Activated T-cell treated with anti-CD3 and anti-CD28 coated beads, Interleukin-2, amount 50 U/mL, for 1 hour (primary cell): ENCODE results near the gene FNIP2.
"Not testable (repeated sequence)": the region's sequence is repeated elsewhere in the genome, so short reads cannot be mapped to it uniquely, and the experiment has no call there.

ENCODE experiments used
- DNase-seq: peaks from one replicate; pipeline ENCODE4 v3.0.0-alpha.2; 2020

The FNIP2 gene

DNA sequence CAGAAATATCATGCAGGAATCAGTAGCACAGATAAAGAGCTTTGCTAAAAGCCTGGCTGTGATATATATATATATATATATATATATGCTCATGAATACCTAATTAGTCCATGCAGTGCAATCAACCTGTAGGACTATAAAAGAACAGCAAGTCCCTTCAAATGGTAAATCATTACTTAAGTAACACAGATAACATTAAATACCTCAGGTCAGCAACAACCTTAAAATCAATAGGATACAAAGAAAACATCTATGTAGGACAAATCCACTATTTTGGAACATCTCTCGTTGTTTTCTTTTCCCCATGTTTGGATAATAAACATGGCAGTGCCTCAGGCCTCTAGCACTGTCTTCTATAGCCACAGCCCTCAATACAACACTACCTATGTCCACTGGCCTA lies 106.6 kb downstream of the FNIP2 start:
- no peak for DNase-seq

- no peak for DNase-seq
Observed at GRCh38 chr4:158877069-158877468, 108.2 kb downstream of the FNIP2 start.

DNA sequence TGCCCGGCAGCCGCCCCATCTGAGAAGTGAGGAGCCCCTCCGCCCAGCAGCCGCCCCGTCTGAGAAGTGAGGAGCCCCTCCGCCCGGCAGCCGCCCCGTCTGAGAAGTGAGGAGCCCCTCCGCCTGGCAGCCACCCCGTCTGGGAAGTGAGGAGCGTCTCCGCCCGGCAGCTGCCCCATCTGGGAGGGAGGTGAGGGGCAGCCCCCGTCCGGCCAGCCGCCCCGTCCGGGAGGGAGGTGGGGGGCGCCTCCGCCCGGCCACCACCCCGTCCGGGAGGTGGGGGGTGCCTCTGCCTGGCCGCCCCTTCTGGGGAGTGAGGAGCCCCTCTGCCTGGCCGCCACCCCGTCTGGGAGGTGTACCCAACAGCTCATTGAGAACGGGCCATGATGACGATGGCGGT lies 113.3 kb downstream of the FNIP2 start:
- DNase-seq = not testable (repeated sequence)

DNA sequence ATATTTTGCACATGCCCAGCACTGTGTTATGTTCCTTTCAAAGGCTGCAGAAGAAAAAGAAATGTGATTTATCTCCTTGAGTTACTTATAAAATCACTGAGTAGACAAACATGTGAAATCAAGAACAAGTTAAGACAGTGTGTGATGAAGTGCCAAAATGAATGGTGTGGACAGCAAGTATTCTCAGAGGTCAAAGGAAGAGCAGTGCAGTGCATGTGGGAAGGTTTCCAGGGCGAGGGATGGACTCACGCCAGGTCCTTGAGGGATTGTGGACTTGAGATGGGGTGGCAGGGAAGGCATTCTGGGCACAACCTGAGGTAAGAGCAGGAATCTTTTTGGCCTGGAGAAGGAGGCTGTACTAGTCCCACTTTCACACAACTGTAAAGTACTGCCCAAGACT lies 115.5 kb downstream of the FNIP2 start:
- DNase-seq = no peak

GRCh38 chr4:158885564-158885963 lies 116.7 kb downstream of the FNIP2 start:
- DNase-seq = no peak

GRCh38 chr4:158890294-158890693 lies 121.5 kb downstream of the FNIP2 start:
- DNase-seq = no peak

- no peak for DNase-seq
Observed at GRCh38 chr4:158891256-158891655, 122.4 kb downstream of the FNIP2 start.

DNA sequence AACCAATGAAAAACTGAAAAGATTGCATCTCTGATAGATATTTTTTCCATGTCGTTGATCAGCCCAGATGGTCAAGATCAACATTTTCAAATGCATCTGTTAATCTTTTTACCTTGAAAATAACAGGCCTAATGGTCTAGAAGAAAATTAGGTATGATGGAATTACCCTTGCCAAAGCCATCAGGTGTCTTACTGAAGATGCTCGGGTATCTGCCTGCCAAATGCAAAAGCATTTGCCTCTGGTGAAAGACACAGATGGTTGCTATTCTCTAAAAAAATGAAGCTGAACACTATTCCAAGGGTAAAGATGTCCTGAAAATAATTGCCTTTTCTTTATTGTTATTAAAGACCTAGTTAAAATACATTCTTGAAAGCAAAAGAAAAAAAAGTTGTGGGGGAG lies 126.0 kb downstream of the FNIP2 start:
- no peak for DNase-seq

DNA sequence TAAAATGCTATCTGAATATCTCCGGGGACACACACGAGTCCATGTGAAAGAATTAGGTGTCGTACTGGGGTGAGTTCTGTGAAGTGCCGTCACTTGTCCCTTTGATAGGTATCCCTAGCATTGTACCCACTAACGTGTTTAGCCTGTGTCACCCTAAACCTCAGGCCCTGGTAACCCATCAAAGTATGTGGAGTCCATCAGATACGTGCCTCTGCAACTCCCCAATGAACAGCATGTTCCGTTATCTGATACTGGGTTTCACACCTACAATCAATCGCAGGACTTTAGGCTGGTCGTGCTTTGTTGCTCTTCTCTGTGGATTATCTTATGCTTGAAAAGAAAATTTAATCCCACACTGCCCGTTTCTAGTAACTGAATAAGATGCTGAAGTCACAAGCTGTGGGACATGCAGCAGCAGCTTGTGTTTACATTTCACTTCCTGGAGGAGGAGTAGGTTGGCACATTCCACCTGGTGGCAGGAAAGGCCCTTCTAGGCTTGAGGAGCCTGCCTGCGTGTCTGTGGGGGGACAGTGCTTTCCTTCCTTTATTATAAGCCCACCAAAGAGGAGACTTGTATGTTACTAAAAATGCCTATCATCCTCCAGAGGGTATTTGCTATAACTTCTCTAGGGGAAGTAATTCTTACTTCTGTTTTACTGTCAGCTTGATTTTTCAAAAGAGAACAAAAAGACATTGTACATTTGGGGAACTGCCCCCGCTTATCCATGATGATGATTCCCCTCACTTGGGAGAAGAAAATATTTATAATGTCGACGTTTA lies 127.2 kb downstream of the FNIP2 start:
- no peak for DNase-seq

DNA sequence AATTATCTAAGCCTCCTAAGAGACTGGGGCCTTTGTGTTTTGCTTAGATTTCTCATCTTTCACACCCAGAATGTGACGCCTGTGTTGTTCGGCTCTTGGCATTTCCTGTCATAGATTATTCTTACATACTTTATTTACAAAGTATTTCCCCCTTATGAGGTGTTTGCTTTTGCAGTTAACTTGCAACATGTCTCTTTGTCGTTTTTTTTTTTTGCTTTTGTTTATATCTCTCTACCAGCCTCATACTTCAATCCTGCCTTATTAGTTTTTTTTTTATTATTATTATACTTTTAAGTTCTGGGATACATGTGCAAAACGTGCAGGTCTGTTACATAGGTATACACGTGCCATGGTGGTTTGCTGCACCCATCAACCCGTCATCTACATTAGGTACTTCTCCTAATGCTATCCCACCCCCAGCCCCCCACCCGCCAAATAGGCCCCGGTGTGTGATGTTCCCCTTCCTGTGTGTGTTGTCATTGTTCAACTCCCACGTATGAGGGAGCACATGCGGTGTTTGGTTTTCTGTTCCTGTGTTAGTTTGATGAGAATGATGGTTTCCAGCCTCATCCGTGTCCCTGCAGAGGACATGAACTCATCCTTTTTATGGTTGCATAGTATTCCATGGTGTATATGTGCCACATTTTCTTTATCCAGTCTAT lies 127.9 kb downstream of the FNIP2 start:
- not testable (repeated sequence) for DNase-seq

GRCh38 chr4:158900408-158900807 lies 131.6 kb downstream of the FNIP2 start:
- not testable (repeated sequence) for DNase-seq

- not testable (repeated sequence) for DNase-seq
Observed at GRCh38 chr4:158902280-158903078, 133.7 kb downstream of the FNIP2 start.

- no peak for DNase-seq
Observed at GRCh38 chr4:158903079-158903456, 134.2 kb downstream of the FNIP2 start.

- DNase-seq = no peak
Observed at GRCh38 chr4:158903472-158904043, 134.7 kb downstream of the FNIP2 start.

DNA sequence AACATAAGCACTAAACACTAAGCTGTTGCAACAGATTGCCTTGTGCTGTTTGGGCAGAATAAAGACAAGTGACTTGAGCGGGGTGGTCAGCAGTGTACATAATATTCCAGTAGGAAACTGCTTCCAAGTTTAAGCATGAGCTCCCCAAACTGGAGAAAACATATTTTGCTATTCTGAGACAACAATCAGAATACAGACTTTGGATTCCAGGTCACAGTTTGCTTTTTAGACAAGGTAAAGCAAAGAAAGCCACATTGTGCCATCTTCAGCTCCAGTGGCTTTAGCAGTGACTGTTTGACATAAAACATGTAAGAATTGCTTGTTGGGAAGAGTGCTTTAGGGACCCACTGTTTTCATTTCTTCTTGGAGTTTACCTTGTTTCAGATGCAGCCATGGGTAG lies 136.0 kb downstream of the FNIP2 start:
- DNase-seq = no peak

DNA sequence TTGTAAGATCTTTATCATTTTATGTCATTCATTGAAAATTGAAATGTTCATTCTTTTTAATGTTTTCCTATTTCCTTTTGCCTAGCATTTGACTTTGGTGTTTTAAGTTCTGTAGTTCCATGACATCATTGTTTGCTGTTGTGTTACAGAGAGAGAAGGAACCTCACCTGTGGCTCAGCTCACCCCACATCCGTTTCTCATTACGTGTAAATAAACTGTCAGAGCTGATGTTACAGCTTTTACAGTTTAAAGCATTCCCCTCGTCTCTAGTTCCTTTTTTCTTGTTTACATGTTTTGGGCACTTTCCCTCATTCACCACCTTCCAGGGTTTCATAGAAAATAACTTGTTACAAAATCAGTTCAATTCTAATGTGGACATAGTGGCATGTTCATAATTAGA lies 137.2 kb downstream of the FNIP2 start:
- DNase-seq = no peak

- no peak for DNase-seq
Observed at GRCh38 chr4:158912390-158912789, 143.6 kb downstream of the FNIP2 start.

GRCh38 chr4:158912806-158913205 lies 144.0 kb downstream of the FNIP2 start:
- DNase-seq = no peak

DNA sequence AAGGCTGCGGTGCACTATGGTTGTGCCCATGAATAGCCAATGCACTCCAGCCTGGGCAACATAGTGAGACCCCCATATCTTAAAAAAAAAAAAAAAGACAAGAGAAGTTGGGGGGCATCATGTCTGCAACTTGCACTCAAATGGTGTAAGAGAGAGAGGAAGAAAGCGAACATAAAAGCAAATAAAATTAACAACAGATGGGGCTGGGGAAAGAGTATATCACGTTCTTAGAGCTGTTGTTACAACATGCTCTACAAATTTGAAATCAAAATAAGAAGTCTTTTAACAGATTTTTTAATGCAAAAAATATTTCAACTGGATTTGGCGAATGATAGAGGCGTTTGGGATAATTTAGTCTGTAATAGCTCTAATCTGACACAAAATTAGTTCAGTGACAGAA lies 144.9 kb downstream of the FNIP2 start:
- no peak for DNase-seq

GRCh38 chr4:158914218-158914617 lies 145.4 kb downstream of the FNIP2 start:
- no peak for DNase-seq

DNA sequence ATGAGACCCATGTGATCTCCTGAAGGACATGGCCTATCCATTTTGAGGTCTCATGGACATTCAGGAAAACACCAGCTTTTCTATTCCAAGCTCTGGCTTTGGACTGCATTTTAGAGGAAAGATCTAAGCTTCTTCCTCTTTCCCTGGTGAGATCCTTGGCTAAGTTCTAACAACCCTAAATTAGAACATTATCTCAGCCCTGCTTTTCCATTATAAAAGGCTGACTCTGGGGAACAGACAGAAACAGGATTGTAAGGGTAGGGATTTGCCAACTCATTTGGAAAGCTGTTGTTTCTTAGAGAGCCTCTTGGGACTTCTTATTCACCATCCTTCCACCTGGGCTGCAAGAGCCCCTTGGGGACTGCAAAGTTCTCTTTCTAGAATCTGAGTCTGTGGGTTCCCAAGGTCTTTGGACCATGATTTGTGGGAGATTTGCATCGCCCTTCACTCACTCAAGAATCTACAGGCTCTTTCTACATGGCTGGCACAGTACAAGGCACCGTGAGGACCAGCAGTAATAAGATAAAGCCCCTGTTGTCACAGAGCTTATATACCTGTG lies 146.9 kb downstream of the FNIP2 start:
- DNase-seq = no peak

DNA sequence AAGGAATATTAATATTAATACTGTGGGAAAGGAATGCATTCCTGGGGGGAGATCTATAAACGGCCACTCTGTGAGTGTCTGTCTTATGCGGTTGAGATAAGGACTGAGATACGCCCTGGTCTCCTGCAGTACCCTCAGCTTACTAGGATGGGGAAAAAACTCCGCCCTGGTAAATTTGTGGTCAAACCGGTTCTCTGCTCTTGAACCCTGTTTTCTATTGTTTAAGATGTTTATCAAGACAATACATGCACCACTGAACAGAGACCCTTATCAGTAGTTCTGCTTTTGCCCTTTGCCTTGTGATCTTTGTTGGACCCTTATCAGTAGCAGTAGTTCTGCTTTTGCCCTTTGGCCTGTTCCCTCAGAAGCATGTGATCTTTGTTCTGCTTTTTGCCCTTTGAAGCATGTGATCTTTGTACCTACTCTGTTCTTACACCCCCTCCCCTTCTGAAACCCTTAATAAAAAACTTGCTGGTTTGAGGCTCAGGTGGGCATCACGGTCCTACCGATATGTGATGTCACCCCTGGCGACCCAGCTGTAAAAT lies 151.7 kb downstream of the FNIP2 start:
- not testable (repeated sequence) for DNase-seq

DNA sequence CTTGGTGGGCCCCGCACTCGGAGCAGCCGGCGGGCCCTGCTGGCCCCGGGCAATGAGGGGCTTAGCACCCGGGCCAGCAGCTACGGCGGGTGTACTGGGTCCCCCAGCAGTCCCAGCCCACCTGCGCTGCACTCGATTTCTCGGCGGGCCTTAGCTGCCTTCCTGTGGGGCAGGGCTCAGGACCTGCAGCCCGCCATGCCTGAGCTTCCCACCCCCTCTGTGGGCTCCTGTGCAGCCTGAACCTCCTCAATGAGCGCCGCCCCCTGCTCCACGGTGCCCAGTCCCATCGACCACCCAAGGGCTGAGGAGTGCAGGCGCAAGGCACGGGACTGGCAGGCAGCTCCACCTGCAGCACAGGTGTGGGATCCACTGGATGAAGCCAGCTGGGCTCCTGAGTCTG lies 158.9 kb downstream of the FNIP2 start:
- not testable (repeated sequence) for DNase-seq
